Activated T-helper 1 cell treated with anti-CD3 and anti-CD28 coated beads, Interleukin-12 subunit alpha, Interleukin-12 subunit beta, Interleukin-2, Interleukin-4 antibody, amounts not matched to agents 30 ng/mL and 10 ng/mL and 1 ng/mL, durations not matched to agents 14 hours and 24 hours and 36 hours (primary cell): Measurements from ENCODE around the gene TLE6. TPM values are rescaled to one million over a fixed set of nuclear protein-coding genes. Genes with fewer than 3 reads are reported as not detected.
"Not testable (repeated sequence)": the region's sequence is repeated elsewhere in the genome, so short reads cannot be mapped to it uniquely, and the experiment has no call there.

Experiments used
- DNase-seq: peaks from one replicate; pipeline ENCODE4 v3.0.0; 2021; ENCODE audit warnings: low spot score
- H3K27ac Mint-ChIP-seq: one replicate; pipeline ENCODE4 v1.8.0; 2021; ENCODE audit warnings: mild to moderate bottlenecking, mixed read lengths
- H3K27me3 Mint-ChIP-seq: one replicate; pipeline ENCODE4 v1.8.0; 2022; ENCODE audit warnings: mild to moderate bottlenecking, moderate library complexity, mixed read lengths; ENCODE audit not compliant: insufficient read depth
- H3K36me3 Mint-ChIP-seq: one replicate; pipeline ENCODE4 v1.8.0; 2021; ENCODE audit warnings: low read depth, mixed read lengths
- H3K4me1 Mint-ChIP-seq: one replicate; pipeline ENCODE4 v1.8.0; 2021; ENCODE audit warnings: low read depth, mixed read lengths
- H3K4me3 Mint-ChIP-seq: one replicate; pipeline ENCODE4 v1.8.0; 2021; ENCODE audit warnings: mild to moderate bottlenecking, moderate library complexity, mixed read lengths
- H3K9me3 Mint-ChIP-seq: one replicate; pipeline ENCODE4 v1.8.0; 2021; ENCODE audit warnings: mixed read lengths
- intact Hi-C: fragments of 100-400 bp; cut with micrococcal nuclease; formaldehyde crosslinking; loops from one replicate; pipeline ENCODE4 v1.15.1; 2024
- total RNA-seq: library from RNA; stranded (reverse); gene quantifications from 2 replicates; pipeline ENCODE4 v1.2.3, GENCODE V29; 2022

The TLE6 gene
- total RNA-seq, 1 donor from 2014 or later, result 0.57 TPM

- intact Hi-C loops, result no loop called here
- Mint-ChIP-seq H3K9me3 (no peaks in the 10 kb centered on the region), H3K4me3 (peak overlapping the region; percentile 42), H3K27me3 (peaks cover 41% of the 10 kb centered on the region), H3K27ac (no peak overlapping the region), H3K4me1 (peaks cover 8% of the 10 kb centered on the region), H3K36me3 (no peaks in the 10 kb centered on the region)
- DNase-seq, result no peak
Observed at GRCh38 chr19:3028305-3029064, 51.1 kb downstream of the TLE6 start.

GRCh38 chr19:3029065-3029923 lies 51.9 kb downstream of the TLE6 start, which contains the start of gene TLE2:
TLE2 (minus strand) TSS chr19:3029280; CDS start chr19:3028904, 376 bp downstream.
- DNase-seq, result no peak
- H3K27me3 Mint-ChIP-seq, result peaks cover 49% of the 10 kb centered on the region
- H3K9me3 Mint-ChIP-seq, result no peaks in the 10 kb centered on the region
- intact Hi-C loops, result no loop called here
- H3K27ac Mint-ChIP-seq, result no peak within 1 kb of the TSS
- H3K4me3 Mint-ChIP-seq, result peak within 1 kb of the TSS; percentile 69
- no peaks in the 10 kb centered on the region for H3K36me3 Mint-ChIP-seq
- peaks cover 7% of the 10 kb centered on the region for H3K4me1 Mint-ChIP-seq

DNA sequence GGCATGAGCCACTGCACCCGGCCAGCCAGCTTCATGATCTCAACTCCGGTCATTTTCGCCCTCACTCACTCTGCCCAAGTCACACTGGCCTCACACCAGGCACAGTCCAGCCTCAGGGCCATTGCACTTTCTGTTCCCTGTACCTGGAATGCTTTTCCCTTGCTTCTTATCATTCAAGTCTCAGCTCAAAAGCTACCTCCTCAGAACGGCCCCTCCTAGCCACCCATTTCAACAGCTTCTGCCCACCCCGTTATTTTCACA lies 54.2 kb downstream of the TLE6 start:
- intact Hi-C loops, result no loop called here
- peaks cover 18% of the 10 kb centered on the region for H3K4me1 Mint-ChIP-seq
- H3K36me3 Mint-ChIP-seq, result no peaks in the 10 kb centered on the region
- no peak overlapping the region for H3K27ac Mint-ChIP-seq
- H3K9me3 Mint-ChIP-seq, result no peaks in the 10 kb centered on the region
- H3K27me3 Mint-ChIP-seq, result peaks cover 45% of the 10 kb centered on the region
- no peak for DNase-seq
- H3K4me3 Mint-ChIP-seq, result no peak overlapping the region

DNA sequence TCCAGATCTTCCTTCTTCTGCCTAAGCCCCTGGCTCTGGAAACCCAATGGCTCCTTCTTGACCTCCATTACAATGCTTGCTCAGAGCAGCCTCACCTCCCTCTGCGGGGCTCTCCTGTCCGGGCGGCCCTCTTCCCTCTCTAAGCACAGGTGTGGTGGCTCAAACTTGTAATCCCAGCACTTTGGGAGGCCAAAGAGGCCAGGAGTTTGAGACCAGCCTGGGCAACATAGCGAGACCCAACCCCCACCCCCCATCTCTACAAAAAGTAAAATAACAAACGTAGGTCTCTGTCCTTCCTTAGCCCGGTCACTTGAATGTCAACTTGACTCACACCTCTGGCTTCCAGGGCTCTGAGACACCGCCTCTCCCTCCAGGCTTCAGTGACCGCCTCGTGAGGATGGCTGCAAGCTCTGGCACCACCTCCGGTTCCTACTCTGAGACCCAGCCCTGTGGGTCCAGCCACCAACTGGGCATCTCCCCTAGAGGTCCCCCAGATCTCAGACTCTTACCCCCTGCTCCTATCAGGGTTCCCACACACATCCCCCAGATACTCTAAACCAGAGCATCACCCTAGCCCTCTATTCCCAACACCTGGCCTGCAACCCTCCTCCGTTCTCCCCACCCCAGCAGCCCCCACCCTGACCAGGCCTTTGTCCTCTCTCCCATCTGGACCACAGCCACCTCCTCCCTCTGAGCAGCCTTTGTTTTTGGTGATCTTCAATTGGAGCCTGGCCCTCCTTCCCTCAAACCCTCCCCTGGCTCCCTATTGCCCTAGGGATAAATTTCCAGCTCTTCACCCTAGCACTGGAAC lies 56.4 kb downstream of the TLE6 start:
- H3K27ac Mint-ChIP-seq, result peak overlapping the region; percentile 19
- no peaks in the 10 kb centered on the region for H3K36me3 Mint-ChIP-seq
- intact Hi-C loops, result loop anchor here (2.0 kb wide), 1 partner anchor 539 kb away; the partner anchor contains the start of gene HMG20B
- H3K9me3 Mint-ChIP-seq, result no peaks in the 10 kb centered on the region
- DNase-seq, result no peak
- peaks cover 18% of the 10 kb centered on the region for H3K4me1 Mint-ChIP-seq
- H3K27me3 Mint-ChIP-seq, result peaks cover 31% of the 10 kb centered on the region
- H3K4me3 Mint-ChIP-seq, result peak overlapping the region; percentile 94

DNA sequence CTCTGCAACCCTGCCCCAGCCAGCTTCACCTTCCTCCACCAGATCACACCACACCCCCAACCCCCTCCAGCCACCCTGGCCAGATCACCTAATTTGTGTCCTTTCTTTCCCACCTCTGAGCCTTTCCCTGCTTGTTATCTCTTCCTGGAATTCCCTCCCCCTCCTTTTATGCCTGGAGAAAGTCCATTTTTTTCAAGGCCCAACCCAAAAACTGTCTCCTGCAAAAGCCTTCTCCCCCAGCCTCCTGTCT lies 57.0 kb downstream of the TLE6 start:
- Mint-ChIP-seq H3K36me3 (no peaks in the 10 kb centered on the region), H3K27ac (peak overlapping the region; percentile 19), H3K4me1 (peaks cover 18% of the 10 kb centered on the region), H3K27me3 (peaks cover 31% of the 10 kb centered on the region), H3K4me3 (peak overlapping the region; percentile 94), H3K9me3 (no peaks in the 10 kb centered on the region)
- DNase-seq, result no peak
- intact Hi-C loops, result loop anchor here (2.0 kb wide), 1 partner anchor 538 kb away; the partner anchor contains the start of gene HMG20B

- intact Hi-C loops, result loop anchor here (1.0 to 5.0 kb wide), 8 partner anchors 26 to 1687 kb away; partner anchors contain the start of genes DPP9, GADD45B, HMG20B and THOP1
- H3K27ac Mint-ChIP-seq, result peak overlapping the region; percentile 98
- H3K4me3 Mint-ChIP-seq, result peak overlapping the region; percentile 94
- peak; percentile 44 for DNase-seq
- peaks cover 18% of the 10 kb centered on the region for H3K4me1 Mint-ChIP-seq
- H3K36me3 Mint-ChIP-seq, result no peaks in the 10 kb centered on the region
- peaks cover 29% of the 10 kb centered on the region for H3K27me3 Mint-ChIP-seq
- H3K9me3 Mint-ChIP-seq, result no peaks in the 10 kb centered on the region
Observed at GRCh38 chr19:3034656-3035541, 57.5 kb downstream of the TLE6 start.

GRCh38 chr19:3035542-3036118 lies 58.3 kb downstream of the TLE6 start:
- peak overlapping the region; percentile 94 for H3K4me3 Mint-ChIP-seq
- H3K9me3 Mint-ChIP-seq, result no peaks in the 10 kb centered on the region
- H3K27ac Mint-ChIP-seq, result peak overlapping the region; percentile 98
- intact Hi-C loops, result loop anchor here (1.0 to 5.0 kb wide), 9 partner anchors 26 to 1687 kb away; partner anchors contain the start of genes DPP9, GADD45B, HMG20B and NCLN
- peak; percentile 95 for DNase-seq
- peaks cover 23% of the 10 kb centered on the region for H3K27me3 Mint-ChIP-seq
- H3K4me1 Mint-ChIP-seq, result peaks cover 18% of the 10 kb centered on the region
- no peaks in the 10 kb centered on the region for H3K36me3 Mint-ChIP-seq

GRCh38 chr19:3036119-3036976 lies 59.0 kb downstream of the TLE6 start:
- Mint-ChIP-seq H3K9me3 (no peaks in the 10 kb centered on the region), H3K27me3 (peaks cover 22% of the 10 kb centered on the region), H3K36me3 (no peaks in the 10 kb centered on the region), H3K27ac (peak overlapping the region; percentile 98), H3K4me3 (peak overlapping the region; percentile 94), H3K4me1 (peaks cover 18% of the 10 kb centered on the region)
- peak; percentile 77 for DNase-seq
- intact Hi-C loops, result loop anchor here (1.0 to 5.0 kb wide), 4 partner anchors 66 to 1686 kb away; partner anchors contain the start of genes DPP9, GADD45B and NCLN

DNA sequence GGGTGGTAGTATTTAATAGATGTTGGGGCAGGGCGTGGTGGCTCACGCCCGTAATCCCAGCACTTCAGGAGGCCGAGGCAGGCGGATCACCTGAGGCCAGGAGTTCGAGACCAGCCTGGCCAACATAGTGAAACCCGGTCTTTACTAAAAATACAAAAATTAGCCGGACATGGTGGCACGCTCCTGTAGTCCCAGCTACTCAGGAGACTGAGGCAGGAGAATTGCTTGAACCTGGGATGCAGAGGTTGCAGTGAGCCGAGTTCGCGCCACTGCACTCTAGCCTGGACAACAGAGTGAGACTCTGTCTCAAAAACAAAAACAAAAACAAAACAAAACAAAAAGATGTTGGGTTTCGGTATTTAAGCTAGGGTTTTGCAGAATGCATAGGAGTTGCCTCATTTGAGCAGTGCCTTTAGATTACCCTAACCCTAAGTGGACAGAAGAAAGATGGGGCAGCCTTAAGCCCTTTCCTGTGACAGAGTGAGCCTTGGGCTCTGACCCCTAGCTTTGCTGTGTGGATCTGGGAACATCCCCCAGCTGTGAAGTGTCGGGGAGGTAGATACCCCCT lies 59.7 kb downstream of the TLE6 start:
- peak overlapping the region; percentile 75 for H3K27ac Mint-ChIP-seq
- peak overlapping the region; percentile 94 for H3K4me3 Mint-ChIP-seq
- not testable (repeated sequence) for DNase-seq, H3K36me3 Mint-ChIP-seq, H3K9me3 Mint-ChIP-seq
- H3K4me1 Mint-ChIP-seq, result peaks cover 18% of the 10 kb centered on the region
- intact Hi-C loops, result loop anchor here (1.0 to 5.0 kb wide), 4 partner anchors 65 to 1685 kb away; partner anchors contain the start of genes DPP9, GADD45B and NCLN
- peaks cover 21% of the 10 kb centered on the region for H3K27me3 Mint-ChIP-seq

DNA sequence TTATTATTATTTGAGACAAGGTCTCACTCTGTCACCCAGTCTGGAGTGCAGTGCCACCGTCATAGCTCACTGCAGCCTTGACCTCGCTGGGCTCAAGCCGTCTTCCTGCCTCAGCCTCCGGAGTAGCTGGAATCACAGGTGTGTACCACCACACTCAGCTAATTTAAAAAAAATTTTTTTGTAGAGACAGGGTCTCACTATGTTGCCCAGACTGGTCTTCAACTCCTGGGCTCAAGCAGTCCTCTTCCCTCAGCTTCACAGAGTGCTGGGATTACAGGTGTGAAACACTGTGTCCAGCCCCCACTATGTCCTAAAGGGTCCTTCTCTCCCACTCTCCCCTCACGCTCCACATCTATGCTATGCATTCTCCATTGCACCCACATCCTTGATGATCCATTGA lies 60.9 kb downstream of the TLE6 start:
- intact Hi-C loops, result loop anchor here (5.0 kb wide), 3 partner anchors 64 to 1684 kb away; partner anchors contain the start of genes DPP9 and GADD45B
- peaks cover 19% of the 10 kb centered on the region for H3K27me3 Mint-ChIP-seq
- H3K36me3 Mint-ChIP-seq, result no peaks in the 10 kb centered on the region
- no peaks in the 10 kb centered on the region for H3K9me3 Mint-ChIP-seq
- peak overlapping the region; percentile 42 for H3K4me3 Mint-ChIP-seq
- peaks cover 22% of the 10 kb centered on the region for H3K4me1 Mint-ChIP-seq
- no peak for DNase-seq
- H3K27ac Mint-ChIP-seq, result no peak overlapping the region
